HG02981 (cell line): ENCODE data around the gene PSAP.
"Not testable (repeated sequence)": the region's sequence is repeated elsewhere in the genome, so short reads cannot be mapped to it uniquely, and the experiment has no call there.

Source experiments
- ATAC-seq: cut with Tn5 transposase; IDR thresholded peaks from one replicate; pipeline ENCODE4 v1.9.1; 2021; ENCODE audit warnings: mild to moderate bottlenecking, moderate library complexity; ENCODE audit not compliant: unreplicated experiment

PSAP gene

GRCh38 chr10:71850743-71851464 lies at the start of gene PSAP:
Gene PSAP (minus strand): TSS chr10:71851251. CDS start chr10:71851221, 30 bp downstream.
- ATAC-seq, result peak; percentile 98

- ATAC-seq, result no peak
These were observed 49.6 kb upstream of the PSAP start for GRCh38 chr10:71900441-71901180.

GRCh38 chr10:71899665-71900412 lies 48.8 kb upstream of the PSAP start:
- no peak for ATAC-seq

GRCh38 chr10:71898346-71898745 lies 47.3 kb upstream of the PSAP start:
- not testable (repeated sequence) for ATAC-seq

DNA sequence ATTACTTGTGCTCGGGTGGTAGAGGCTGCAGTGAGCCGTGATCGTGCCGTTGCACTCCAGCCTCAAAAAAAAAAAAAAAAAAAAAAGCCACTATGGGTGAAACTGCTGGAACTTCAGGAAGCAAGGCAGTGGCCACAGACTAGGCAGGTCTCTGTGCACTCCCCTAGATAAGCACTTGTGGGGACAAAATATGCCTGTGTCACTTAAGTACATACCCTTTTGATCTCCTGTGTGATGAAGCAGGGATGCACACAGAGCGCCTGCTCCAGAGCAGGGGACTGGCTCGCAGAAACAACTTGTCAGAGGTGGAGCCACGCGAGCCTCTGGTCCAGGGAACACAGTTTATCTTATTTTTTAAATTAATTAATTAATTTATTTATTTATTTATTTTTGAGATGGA lies 42.9 kb upstream of the PSAP start:
- ATAC-seq, result no peak

GRCh38 chr10:71893258-71893815 lies 42.3 kb upstream of the PSAP start:
- no peak for ATAC-seq

GRCh38 chr10:71891437-71891836 lies 40.4 kb upstream of the PSAP start:
- no peak for ATAC-seq

GRCh38 chr10:71889388-71889987 lies 38.4 kb upstream of the PSAP start:
- peak; percentile 4 for ATAC-seq

GRCh38 chr10:71888623-71889387 lies 37.8 kb upstream of the PSAP start:
- peak; percentile 83 for ATAC-seq

DNA sequence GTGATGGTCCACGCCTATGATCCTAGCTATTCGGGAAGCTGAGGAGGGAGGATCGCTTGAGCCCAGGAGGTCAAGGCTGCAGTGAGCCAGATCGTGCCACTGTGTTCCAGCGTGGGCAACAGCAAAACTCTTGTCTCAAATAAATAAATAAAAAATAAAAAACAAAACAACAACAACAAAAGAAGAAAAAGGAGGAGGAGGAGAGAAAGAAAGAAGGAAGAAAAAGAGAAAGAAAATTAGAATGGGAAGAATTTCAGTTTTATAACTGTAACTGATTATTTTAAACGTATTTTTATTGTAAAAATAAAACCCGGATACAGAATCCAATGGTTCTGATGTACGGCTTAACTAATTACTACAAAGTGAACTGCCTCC lies 37.2 kb upstream of the PSAP start:
- ATAC-seq, result no peak

DNA sequence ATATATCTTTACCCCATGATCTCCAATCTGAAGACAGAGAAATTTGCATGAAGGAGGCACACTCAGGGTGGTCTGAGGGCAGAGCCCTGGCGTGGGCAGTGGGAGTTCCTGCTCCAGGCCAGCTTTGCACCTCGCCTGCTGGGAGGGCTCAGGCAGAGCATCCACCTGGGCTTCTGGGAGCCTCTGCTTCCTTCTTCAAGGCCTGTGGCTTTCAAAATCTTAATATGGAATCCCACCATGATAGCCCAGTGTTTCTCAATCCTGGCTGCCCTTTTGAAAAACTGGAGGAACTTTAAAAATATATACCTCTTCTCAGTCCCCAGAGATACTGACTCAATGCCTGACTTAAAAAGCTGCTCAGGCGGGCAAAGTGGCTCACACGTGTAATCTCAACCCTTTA lies 36.7 kb upstream of the PSAP start:
- ATAC-seq, result no peak

- no peak for ATAC-seq
These were observed 32.0 kb upstream of the PSAP start for GRCh38 chr10:71882813-71883659.

- no peak for ATAC-seq
These were observed 30.8 kb upstream of the PSAP start for GRCh38 chr10:71881647-71882355.

DNA sequence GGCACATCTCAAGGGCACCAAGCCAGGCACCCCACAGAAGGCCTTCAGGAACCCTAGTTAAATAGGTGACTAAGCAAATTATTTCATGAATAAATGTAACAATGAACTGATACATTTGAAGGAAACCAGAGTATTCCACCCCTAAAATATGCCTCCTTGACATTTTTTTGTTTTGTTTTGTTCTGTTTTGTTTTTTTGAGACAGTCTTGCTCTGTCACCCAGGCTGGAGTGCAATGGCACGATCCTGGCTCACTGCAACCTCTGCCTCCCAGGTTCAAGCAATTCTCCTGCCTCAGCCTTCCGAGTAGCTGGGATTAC lies 30.2 kb upstream of the PSAP start:
- ATAC-seq, result not testable (repeated sequence)

DNA sequence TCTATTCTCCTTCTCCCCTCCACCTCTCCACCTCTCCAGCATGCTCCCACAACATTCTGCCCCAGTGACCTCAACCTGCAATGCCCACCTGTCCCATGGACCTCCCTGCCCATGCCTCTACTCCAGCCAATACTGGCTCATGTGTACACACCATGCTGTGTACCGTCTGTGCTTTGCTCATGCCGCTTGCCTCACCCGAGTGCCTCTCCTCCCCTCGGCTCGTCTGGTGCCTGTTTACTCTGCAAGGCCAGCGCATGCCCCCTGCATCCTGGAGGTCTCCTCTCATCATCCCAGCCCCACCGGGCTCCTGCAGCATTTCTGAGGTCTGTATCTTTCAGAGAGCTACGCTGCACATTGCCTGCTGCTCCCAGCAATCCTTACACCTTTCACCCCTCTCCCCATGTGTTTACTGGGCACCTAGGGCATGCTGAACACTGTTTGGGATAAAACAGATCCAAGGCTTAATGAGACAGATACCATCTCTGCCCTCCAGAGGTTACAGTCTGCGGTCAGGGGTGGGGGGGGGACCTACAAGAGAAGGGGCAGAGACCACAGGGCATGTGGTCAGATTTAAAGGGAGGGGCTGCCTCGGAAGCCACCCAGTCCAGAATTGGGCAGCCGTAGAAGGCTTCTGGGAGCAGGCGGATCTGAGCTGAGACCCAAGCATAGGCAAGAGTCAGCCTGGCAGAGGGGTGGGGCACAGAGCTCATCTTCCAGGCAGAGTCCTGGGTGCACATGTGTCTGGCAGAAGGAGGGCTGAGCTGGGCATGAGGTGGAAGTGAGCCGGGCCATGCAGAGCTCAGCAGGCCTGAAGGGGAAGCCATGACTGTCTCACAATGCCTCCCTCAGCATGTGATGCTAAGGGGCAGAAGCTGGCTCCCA lies 29.6 kb upstream of the PSAP start:
- no peak for ATAC-seq

DNA sequence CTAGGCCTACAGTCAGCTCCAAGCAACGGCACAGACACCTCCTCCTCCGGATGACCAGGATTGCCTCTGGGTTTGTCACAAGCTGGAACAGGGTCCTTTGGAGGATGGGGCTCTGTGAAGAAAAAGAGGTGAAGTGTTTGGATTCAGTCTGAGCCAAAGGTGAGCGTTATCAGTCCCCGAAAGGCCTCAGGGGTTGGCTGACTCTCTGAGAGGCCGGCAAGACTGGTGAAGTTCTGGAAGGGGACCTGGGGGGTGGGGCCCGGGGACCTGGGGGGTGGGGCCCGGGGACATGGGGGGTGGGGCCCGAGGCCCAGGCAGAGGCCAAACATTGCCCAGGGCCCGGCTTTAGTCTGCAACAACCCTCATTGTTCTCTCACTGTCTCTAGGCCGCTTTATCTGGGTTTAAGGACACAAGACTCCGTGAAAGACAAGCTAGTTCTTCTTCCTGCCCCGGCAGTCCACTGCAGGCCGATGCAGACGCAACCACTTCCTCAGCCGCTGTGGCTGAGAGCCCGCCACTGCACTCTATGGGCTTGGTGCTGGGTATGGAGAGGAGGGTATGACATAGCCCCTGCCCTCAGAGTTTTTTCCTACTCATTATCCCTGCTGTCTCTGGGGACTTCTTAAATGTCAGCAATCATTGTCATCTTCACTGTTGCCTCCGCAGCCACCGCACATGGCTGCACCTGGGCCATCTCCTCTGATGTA lies 27.4 kb upstream of the PSAP start:
- ATAC-seq, result no peak

DNA sequence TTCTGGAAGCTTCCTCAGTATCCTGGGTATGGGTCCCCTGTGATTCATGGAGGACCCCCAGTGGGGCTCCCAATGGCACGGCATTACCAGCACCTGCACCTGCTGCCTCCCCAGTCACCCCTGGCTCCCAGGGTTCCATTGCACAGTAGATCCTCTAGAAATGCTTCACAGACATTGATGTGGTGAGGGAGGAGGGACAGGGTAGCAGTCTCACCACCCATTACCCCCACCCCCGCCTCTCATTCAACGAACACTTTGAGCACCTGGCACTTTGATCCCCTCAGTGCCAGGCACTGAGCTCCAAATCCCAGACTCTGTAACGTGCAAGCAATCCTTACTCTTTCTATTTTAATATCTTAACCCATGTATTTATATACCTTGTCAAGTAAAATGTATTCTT lies 26.8 kb upstream of the PSAP start:
- no peak for ATAC-seq
